HG03432 (cell line): Measurements from ENCODE around the gene SYK.

ENCODE experiments used
- ATAC-seq: cut with Tn5 transposase; IDR thresholded peaks from one replicate; pipeline ENCODE4 v1.9.1; 2021; ENCODE audit warnings: mild to moderate bottlenecking, moderate library complexity; ENCODE audit not compliant: unreplicated experiment

Gene SYK

DNA sequence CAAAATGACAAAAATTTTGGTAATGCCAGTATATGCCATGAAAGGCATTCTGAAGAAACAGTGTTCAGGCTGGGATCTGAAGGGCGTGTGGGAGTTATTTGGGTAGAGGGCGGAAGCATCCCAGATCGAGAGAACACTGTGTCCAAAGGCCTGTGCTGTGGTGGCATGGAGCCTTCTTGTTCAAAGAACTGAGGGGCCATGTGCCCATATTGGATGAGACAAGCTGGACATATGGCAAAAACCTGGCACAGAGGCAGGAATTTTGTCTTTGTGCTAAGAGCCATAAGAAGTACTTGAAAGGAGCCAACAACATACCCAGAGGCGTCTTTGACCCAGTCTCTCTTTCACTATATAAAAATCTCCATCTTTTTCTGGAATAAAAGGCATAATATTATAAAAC, 128.0 kb downstream of the SYK start:
- no peak for ATAC-seq

DNA sequence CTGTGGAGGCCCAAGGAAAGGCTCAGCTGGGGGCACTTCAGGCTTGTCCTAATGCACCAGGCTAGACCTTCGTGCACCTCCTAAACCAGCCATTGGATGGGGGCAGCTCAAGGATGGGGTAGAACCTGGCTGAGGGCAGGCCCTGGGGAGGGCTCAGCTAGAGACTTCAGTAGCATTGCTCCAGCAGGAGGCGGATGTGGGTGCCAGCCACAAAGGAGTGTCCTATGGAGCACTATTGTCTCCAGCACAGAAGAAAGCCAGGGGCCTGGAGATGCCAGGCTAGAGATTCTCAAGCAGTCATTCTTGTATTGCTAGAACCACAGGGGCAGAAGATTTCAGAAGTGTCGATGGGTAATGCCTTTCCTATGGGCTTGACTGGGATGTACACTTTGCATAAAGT, 131.8 kb downstream of the SYK start:
- no peak for ATAC-seq

DNA sequence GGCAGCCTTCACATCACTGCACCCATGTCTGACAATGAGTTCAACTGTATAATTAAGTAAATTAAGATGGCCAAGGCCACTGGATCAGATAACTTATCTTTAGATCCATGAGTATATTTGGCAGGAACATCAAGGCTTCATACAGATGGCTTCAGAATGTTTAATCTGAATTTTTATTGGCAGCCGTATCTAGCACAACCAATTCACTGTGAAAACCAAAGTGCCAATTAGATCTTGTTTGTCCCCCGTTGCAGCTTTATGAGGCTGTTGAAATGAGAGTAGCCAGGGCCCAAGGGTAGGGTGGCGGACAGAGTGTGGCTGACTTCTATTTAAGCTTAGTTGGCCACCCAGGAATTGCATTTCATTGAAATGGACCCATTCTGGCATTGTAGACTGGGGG, 137.7 kb downstream of the SYK start:
- no peak for ATAC-seq

DNA sequence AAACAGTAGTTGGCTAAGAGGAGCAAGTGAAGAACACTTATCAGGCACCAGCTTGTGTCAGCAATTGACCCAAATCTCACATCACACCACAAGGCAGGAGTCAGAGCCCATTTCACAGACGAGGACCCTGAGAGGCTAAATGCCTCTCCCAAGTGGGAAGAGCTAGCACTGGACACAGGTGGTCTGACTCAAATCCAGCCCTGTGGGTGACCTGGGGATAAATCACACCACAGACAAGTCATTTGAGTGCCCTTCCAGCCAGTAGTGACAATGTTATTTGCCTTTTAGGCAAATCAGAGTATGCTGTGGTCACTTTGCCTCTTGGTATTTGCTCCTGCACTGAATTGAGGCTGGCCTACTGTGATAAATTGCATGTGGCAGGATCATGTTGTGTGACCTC, 138.7 kb downstream of the SYK start:
- no peak for ATAC-seq

DNA sequence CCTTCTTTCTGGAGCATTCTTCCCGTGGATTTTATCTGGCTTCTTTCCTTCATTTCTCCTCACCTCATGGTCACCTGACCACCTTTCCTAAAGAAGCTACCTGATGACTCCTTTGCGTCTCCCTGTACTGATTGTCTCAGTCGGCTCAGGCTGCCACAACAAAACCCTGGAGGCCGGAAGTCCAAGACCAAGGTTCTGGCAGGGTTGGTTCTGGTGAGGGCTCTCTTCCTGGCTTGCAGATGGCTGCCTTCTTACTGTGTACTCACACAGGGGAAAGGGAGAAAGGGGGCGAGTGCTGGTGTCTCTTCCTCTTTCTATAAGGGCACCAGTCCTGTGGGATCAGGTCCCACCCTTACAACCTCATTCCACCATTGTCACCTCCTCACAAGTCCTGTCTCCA, 140.0 kb downstream of the SYK start:
- no peak for ATAC-seq

DNA sequence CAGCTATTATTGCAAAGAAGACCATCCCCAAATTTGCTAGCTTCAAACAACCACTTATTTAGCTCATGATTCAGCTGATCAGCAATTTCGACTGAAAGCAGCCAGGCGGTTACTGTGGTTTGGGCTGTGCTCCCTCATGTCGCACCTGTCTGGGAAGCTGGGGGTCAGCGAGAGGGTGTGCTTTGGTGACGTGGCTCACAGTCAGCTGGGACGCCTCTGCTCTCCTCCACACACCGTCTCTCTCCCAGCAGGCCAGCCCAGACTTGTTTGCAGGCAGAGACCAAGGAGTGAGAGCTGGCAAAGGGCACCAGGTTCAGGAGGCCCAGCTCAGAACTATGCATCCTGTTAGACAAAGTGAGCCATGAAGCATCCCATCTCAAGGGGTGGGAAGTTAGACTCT, 140.9 kb downstream of the SYK start:
- peak; percentile 55 for ATAC-seq

DNA sequence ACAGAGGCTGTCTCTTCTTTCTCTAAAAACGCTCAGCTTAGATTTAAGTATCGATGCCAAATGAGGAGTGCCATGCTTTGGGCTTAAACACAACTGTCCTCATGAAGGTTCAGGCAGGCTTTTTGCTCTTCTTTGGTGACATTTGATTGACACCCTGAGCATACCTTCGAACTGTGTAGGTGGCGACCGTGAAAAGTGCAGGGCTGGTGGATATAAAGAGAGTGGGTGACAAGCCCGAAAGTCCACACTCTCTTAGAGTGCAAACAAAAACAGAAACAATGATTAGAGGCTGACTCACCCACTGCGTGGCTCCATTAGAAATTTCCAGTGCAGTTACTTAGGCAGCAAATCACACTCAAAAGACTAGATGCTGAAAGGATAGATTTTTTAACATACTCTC, 141.7 kb downstream of the SYK start:
- ATAC-seq: no peak

DNA sequence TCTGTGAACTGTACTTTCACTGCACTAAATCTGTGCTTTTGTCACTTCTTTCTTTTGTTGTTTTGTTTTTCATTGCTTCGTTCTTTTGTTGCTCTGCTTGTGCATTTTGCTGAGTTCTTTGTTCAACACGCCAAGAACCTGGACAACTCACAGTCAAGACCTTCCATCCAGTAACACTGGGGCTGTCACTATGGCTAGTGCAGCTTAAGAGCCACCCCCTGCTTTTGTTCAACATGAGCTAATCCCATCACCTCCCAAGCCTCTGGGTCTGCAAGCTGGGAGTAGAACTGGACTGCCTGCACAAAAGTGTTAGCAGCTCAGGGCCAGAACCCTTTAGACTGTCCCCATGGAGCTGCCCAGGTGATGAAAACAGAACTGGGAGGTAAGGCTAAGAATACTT, 143.7 kb downstream of the SYK start:
- no peak for ATAC-seq

DNA sequence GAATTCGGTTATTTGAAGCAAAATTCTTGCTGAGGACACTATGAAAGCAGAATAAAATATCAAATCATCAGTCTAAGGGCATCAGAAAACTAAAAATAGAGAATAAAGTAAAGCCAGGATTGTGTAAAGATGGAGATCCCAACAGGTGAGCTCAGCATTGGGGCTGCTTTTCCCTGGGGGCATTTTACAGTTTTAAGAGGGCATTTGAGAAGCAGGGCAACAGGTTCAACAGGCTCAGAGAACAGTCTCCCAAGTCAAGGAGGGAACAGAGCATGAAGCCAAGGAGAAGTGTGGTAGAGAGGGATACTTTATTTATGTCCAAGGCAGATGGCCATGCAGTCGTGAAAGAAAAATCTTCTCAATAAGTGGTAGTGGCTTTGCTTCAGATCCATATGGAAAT, 145.4 kb downstream of the SYK start:
- ATAC-seq: no peak
